ENCODE measurements around the gene ARHGAP31. TPM values are rescaled to one million over a fixed set of nuclear protein-coding genes. Genes with fewer than 3 reads are reported as not detected.

ARHGAP31 gene
- polyA plus RNA-seq, 4 donors: 0.89 to 6.4 (median 4.0) TPM

Other genes starting within 250 kb of the ARHGAP31 start
- not detected for gene TEX55, start 148.2 kb upstream of the ARHGAP31 start, polyA plus RNA-seq
- under 1 TPM in 1 of 4 donors, not detected in 3; 0.40 TPM for gene UPK1B, start 120.8 kb upstream of the ARHGAP31 start, polyA plus RNA-seq
- gene B4GALT4, start 53.5 kb upstream of the ARHGAP31 start, polyA plus RNA-seq: 10 to 100 TPM; 26.2 to 72.2 (median 52.3) TPM
- 10 to 100 TPM in 1 of 4 donors, 1 to 10 TPM in 3; 4.2 to 39.5 (median 6.8) TPM for gene TMEM39A, start 169.2 kb downstream of the ARHGAP31 start, polyA plus RNA-seq
- gene POGLUT1, start 174.6 kb downstream of the ARHGAP31 start, polyA plus RNA-seq: 10 to 100 TPM in 1 of 4 donors, 1 to 10 TPM in 3; 4.6 to 17.3 (median 9.2) TPM
- 10 to 100 TPM; 42.7 to 76.7 (median 61.8) TPM for gene TIMMDC1, start 204.2 kb downstream of the ARHGAP31 start, polyA plus RNA-seq